HepG2 (cell line): ENCODE data around the gene P2RX5. TPM values are rescaled to one million over a fixed set of nuclear protein-coding genes. Genes with fewer than 3 reads are reported as not detected.

ENCODE experiments used
- DNMT1 ChIP-seq: sonication (generic); formaldehyde crosslinking; IDR thresholded peaks from 2 replicates; pipeline ENCODE4 v1.5.1; 2020; ENCODE audit warnings: mild to moderate bottlenecking, missing genetic modification reagents
- ELF4 ChIP-seq: sonication (generic); formaldehyde crosslinking; IDR thresholded peaks from 2 replicates; pipeline ENCODE4 v1.5.0; 2020; ENCODE audit warnings: missing genetic modification reagents, mild to moderate bottlenecking, moderate library complexity, borderline replicate concordance
- GATAD1 ChIP-seq: IDR thresholded peaks from 2 replicates; pipeline ENCODE4 v1.6.1; 2016; ENCODE audit warnings: missing genetic modification reagents, missing compliant biosample characterization
- HDAC1 ChIP-seq: sonication (generic); formaldehyde crosslinking; IDR thresholded peaks from 2 replicates; pipeline ENCODE4 v1.5.1; 2020; ENCODE audit warnings: mild to moderate bottlenecking, missing genetic modification reagents
- IKZF1 ChIP-seq: fragments of 450-650 bp; IDR thresholded peaks from 2 replicates; pipeline ENCODE4 v1.7.1; 2016
- MIXL1 ChIP-seq: IDR thresholded peaks from 2 replicates; pipeline ENCODE4 v1.6.1; 2016
- NR2F6 ChIP-seq, 2 experiments: IDR thresholded peaks; 2 replicates each; pipeline ENCODE4 v1.6.1; 2016; ENCODE audit warnings: antibody characterized with exemption in 1 of 2, mild to moderate bottlenecking in 1 of 2
- SMARCC2 ChIP-seq: fragments of 450-650 bp; IDR thresholded peaks from 2 replicates; pipeline ENCODE4 v1.6.1; 2017; ENCODE audit warnings: antibody characterized with exemption, mild to moderate bottlenecking
- SP1 ChIP-seq, 2 experiments: fragments of 450-650 bp in 1 of 2; sonication (generic) in 1 of 2; formaldehyde crosslinking in 1 of 2; IDR thresholded peaks; 2 replicates each; pipeline versions ENCODE4 v1.4.0 to v1.6.1; 2016 to 2020; ENCODE audit warnings: missing genetic modification reagents in 1 of 2
- SP5 ChIP-seq: IDR thresholded peaks from 2 replicates; pipeline ENCODE4 v1.6.1; 2016; ENCODE audit warnings: low read depth, borderline replicate concordance
- ZBTB8A ChIP-seq: sonication (generic); formaldehyde crosslinking; IDR thresholded peaks from 2 replicates; pipeline ENCODE4 v1.4.0; 2020; ENCODE audit warnings: mild to moderate bottlenecking, low read depth, missing genetic modification reagents, borderline replicate concordance
- ZNF124 ChIP-seq: sonication (generic); formaldehyde crosslinking; IDR thresholded peaks from 2 replicates; pipeline ENCODE4 v1.4.0; 2020; ENCODE audit warnings: missing genetic modification reagents
- ZNF317 ChIP-seq: sonication (generic); formaldehyde crosslinking; IDR thresholded peaks from 2 replicates; pipeline ENCODE4 v1.5.0; 2020; ENCODE audit warnings: mild to moderate bottlenecking, missing genetic modification reagents
- ZNF326 ChIP-seq: sonication (generic); formaldehyde crosslinking; IDR thresholded peaks from 2 replicates; pipeline ENCODE4 v1.4.0; 2020; ENCODE audit warnings: missing genetic modification reagents, borderline replicate concordance
- ZNF563 ChIP-seq: sonication (generic); formaldehyde crosslinking; IDR thresholded peaks from 2 replicates; pipeline ENCODE4 v1.8.0; 2022; ENCODE audit warnings: mild to moderate bottlenecking, moderate library complexity, missing genetic modification reagents
- ZNF781 ChIP-seq: sonication (generic); formaldehyde crosslinking; IDR thresholded peaks from 2 replicates; pipeline ENCODE4 v1.5.1; 2020; ENCODE audit warnings: borderline replicate concordance, mild to moderate bottlenecking, missing genetic modification reagents; ENCODE audit errors: not compliant biosample characterization
- polyA plus RNA-seq, 8 experiments: library from polyadenylated mRNA; depleted of rRNA in 3 of 8; stranded (reverse) in 7 of 8; unstranded in 1 of 8; fragments of >200 nt; fragmentation: Illumina TruSeq in 4 of 8; extraction: Trizol in 4 of 8; gene quantifications; 2 replicates each; pipeline versions ENCODE4 v1.2.1 to v1.2.3, GENCODE V29; 2011 to 2016; ENCODE audit warnings: low read depth in 4 of 8, missing spikeins in 1 of 8, mixed read lengths in 1 of 8; ENCODE audit not compliant: insufficient read depth in 1 of 8
- total RNA-seq, 5 experiments: library from RNA; depleted of rRNA; stranded (reverse); fragments of >200 nt; fragmentation: Illumina TruSeq; extraction: Trizol; gene quantifications; 2 replicates each; pipeline ENCODE4 v1.2.3, GENCODE V29; 2016; ENCODE audit warnings: low read depth in 1 of 5
- TF ChIP-seq, protein P1 (sequence below): sonication (generic); formaldehyde crosslinking; conservative IDR thresholded peaks from 2 replicates; pipeline ENCODE4 v1.5.0; 2020; ENCODE audit warnings: missing genetic modification reagents
- TF ChIP-seq, protein P2 (sequence below): sonication (generic); formaldehyde crosslinking; IDR thresholded peaks from 2 replicates; pipeline ENCODE4 v1.4.0; 2020; ENCODE audit warnings: missing genetic modification reagents, borderline replicate concordance
- TF ChIP-seq, protein P3 (sequence below): sonication (generic); formaldehyde crosslinking; IDR thresholded peaks from 2 replicates; pipeline ENCODE4 v1.4.0; 2020; ENCODE audit warnings: missing genetic modification reagents
- TF ChIP-seq, protein P4 (sequence below): sonication (generic); formaldehyde crosslinking; IDR thresholded peaks from 2 replicates; pipeline ENCODE4 v1.5.0; 2020; ENCODE audit warnings: mild to moderate bottlenecking, missing genetic modification reagents, borderline replicate concordance

The P2RX5 gene
- total and polyA plus RNA-seq, 2 of the 13 experiments (the other 11 are each of a cell fraction or from before 2014, with no cell fraction given) = 0.95 to 1.7 TPM

DNA sequence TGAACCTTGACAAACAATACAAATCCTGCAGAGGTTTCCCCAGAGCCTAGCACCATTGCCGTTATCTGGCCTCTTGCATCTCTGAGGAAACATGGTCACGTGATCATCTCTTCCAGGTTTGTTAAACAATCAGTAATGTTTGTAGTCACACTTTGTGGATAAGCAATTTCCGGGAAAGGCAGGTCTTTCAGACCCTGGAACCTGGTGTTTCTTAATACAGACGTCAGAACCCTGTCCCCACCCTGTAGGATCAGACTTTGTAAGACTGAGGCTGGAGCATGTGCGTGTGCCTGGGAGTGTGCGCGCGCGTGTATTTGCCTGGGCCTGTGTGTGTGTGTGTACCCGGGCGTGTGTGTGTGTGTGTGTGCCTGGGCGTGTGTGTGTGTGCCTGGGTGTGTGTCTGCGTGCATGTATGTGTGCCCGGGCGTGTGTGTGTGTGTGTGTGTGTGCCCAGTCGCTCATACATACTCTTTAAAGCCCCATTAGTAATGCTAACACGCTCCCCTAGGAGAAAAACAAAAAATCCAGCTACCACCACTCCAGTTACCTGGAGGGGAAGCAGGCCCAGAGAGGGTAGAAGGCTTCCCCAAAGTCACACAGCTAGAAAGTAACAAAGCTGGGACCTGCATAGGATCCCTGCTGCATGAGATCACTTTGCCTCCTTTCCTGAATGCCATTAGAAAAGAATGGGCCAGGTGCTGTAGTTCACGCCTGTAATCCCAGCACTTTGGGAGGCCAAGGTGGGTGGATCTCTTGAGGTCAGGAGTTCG, 54.1 kb downstream of the P2RX5 start (continued):
- TF ChIP-seq, protein P1, sequence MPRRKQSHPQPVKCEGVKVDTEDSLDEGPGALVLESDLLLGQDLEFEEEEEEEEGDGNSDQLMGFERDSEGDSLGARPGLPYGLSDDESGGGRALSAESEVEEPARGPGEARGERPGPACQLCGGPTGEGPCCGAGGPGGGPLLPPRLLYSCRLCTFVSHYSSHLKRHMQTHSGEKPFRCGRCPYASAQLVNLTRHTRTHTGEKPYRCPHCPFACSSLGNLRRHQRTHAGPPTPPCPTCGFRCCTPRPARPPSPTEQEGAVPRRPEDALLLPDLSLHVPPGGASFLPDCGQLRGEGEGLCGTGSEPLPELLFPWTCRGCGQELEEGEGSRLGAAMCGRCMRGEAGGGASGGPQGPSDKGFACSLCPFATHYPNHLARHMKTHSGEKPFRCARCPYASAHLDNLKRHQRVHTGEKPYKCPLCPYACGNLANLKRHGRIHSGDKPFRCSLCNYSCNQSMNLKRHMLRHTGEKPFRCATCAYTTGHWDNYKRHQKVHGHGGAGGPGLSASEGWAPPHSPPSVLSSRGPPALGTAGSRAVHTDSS (CRISPR knock-in tag) = no peak
- TF ChIP-seq GATAD1 (CRISPR knock-in tag) = no peak
- TF ChIP-seq NR2F6 (IDR thresholded peaks at IDR 0.05) = 0 out of 2 replicates have a peak, but pooled peaks have one; percentile 34
- TF ChIP-seq NR2F6 (CRISPR knock-in tag; IDR thresholded peaks at IDR 0.05) = peak; percentile 33; the same call in 1 of the 2 replicates
- TF ChIP-seq, protein P2, sequence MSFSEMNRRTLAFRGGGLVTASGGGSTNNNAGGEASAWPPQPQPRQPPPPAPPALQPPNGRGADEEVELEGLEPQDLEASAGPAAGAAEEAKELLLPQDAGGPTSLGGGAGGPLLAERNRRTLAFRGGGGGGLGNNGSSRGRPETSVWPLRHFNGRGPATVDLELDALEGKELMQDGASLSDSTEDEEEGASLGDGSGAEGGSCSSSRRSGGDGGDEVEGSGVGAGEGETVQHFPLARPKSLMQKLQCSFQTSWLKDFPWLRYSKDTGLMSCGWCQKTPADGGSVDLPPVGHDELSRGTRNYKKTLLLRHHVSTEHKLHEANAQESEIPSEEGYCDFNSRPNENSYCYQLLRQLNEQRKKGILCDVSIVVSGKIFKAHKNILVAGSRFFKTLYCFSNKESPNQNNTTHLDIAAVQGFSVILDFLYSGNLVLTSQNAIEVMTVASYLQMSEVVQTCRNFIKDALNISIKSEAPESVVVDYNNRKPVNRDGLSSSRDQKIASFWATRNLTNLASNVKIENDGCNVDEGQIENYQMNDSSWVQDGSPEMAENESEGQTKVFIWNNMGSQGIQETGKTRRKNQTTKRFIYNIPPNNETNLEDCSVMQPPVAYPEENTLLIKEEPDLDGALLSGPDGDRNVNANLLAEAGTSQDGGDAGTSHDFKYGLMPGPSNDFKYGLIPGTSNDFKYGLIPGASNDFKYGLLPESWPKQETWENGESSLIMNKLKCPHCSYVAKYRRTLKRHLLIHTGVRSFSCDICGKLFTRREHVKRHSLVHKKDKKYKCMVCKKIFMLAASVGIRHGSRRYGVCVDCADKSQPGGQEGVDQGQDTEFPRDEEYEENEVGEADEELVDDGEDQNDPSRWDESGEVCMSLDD (CRISPR knock-in tag) = no peak
- no peak for TF ChIP-seq ZNF326
- 0 out of 2 replicates have a peak, but pooled peaks have one; percentile 23 for TF ChIP-seq MIXL1 (CRISPR knock-in tag)
- TF ChIP-seq, protein P3, sequence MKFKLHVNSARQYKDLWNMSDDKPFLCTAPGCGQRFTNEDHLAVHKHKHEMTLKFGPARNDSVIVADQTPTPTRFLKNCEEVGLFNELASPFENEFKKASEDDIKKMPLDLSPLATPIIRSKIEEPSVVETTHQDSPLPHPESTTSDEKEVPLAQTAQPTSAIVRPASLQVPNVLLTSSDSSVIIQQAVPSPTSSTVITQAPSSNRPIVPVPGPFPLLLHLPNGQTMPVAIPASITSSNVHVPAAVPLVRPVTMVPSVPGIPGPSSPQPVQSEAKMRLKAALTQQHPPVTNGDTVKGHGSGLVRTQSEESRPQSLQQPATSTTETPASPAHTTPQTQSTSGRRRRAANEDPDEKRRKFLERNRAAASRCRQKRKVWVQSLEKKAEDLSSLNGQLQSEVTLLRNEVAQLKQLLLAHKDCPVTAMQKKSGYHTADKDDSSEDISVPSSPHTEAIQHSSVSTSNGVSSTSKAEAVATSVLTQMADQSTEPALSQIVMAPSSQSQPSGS (CRISPR knock-in tag) = no peak
- TF ChIP-seq ZNF124 = no peak
- TF ChIP-seq, protein P4, sequence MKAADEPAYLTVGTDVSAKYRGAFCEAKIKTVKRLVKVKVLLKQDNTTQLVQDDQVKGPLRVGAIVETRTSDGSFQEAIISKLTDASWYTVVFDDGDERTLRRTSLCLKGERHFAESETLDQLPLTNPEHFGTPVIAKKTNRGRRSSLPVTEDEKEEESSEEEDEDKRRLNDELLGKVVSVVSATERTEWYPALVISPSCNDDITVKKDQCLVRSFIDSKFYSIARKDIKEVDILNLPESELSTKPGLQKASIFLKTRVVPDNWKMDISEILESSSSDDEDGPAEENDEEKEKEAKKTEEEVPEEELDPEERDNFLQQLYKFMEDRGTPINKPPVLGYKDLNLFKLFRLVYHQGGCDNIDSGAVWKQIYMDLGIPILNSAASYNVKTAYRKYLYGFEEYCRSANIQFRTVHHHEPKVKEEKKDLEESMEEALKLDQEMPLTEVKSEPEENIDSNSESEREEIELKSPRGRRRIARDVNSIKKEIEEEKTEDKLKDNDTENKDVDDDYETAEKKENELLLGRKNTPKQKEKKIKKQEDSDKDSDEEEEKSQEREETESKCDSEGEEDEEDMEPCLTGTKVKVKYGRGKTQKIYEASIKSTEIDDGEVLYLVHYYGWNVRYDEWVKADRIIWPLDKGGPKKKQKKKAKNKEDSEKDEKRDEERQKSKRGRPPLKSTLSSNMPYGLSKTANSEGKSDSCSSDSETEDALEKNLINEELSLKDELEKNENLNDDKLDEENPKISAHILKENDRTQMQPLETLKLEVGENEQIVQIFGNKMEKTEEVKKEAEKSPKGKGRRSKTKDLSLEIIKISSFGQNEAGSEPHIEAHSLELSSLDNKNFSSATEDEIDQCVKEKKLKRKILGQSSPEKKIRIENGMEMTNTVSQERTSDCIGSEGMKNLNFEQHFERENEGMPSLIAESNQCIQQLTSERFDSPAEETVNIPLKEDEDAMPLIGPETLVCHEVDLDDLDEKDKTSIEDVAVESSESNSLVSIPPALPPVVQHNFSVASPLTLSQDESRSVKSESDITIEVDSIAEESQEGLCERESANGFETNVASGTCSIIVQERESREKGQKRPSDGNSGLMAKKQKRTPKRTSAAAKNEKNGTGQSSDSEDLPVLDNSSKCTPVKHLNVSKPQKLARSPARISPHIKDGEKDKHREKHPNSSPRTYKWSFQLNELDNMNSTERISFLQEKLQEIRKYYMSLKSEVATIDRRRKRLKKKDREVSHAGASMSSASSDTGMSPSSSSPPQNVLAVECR = peak; percentile 54; the same call in 1 of the 2 replicates
- TF ChIP-seq SP1 (IDR thresholded peaks at IDR 0.05) = no peak
- no peak for TF ChIP-seq SP1 (CRISPR knock-in tag; IDR thresholded peaks at IDR 0.05)
- TF ChIP-seq ZNF563 (CRISPR knock-in tag) = no peak
- no peak for TF ChIP-seq ELF4
- TF ChIP-seq ZBTB8A (CRISPR knock-in tag) = no peak
- peak; percentile 26 for TF ChIP-seq ZNF781
- peak; percentile 21; the same call in 1 of the 2 replicates for TF ChIP-seq SP5
- TF ChIP-seq HDAC1 = peak; percentile 68
- TF ChIP-seq ZNF317 (CRISPR knock-in tag) = peak; percentile 72; the same call in 1 of the 2 replicates
- no peak for TF ChIP-seq DNMT1 (CRISPR knock-in tag)
- no peak for TF ChIP-seq IKZF1
- no peak for TF ChIP-seq SMARCC2
